NT2/D1 (cell line): Measurements from ENCODE around the gene BMF.
A peak's percentile ranks its signal among the peaks of the same experiment; 100 is the strongest.

Experiments
- DNase-seq: peaks from one replicate; pipeline ENCODE4 v3.0.0-alpha.2; 2011; ENCODE audit warnings: low read depth, low spot score
- H3K27me3 ChIP-seq: 2 replicates; pipeline ENCODE4 v1.6.0; 2011; ENCODE audit warnings: mild to moderate bottlenecking; ENCODE audit not compliant: insufficient read length, insufficient read depth
- H3K36me3 ChIP-seq: 2 replicates; pipeline ENCODE4 v1.6.1; 2011; ENCODE audit warnings: mild to moderate bottlenecking, low read length, mixed read lengths; ENCODE audit not compliant: insufficient read depth, insufficient read length
- H3K4me1 ChIP-seq: 2 replicates; pipeline ENCODE4 v1.5.1; 2011; ENCODE audit not compliant: insufficient read depth, insufficient read length
- H3K4me3 ChIP-seq: 2 replicates; pipeline ENCODE4 v1.5.1; 2011; ENCODE audit warnings: low read depth; ENCODE audit not compliant: insufficient read length
- H3K9ac ChIP-seq: 2 replicates; pipeline ENCODE4 v1.6.0; 2011; ENCODE audit warnings: low read depth; ENCODE audit not compliant: insufficient read length
- H3K9me3 ChIP-seq: 2 replicates; pipeline ENCODE4 v1.5.1; 2011; ENCODE audit warnings: mild to moderate bottlenecking, low read length; ENCODE audit not compliant: insufficient read depth
- SUZ12 ChIP-seq: IDR thresholded peaks from 2 replicates; pipeline ENCODE4 v1.6.1; 2011; ENCODE audit not compliant: insufficient read length, insufficient read depth; ENCODE audit errors: extremely low read depth
- YY1 ChIP-seq: IDR thresholded peaks from 2 replicates; pipeline ENCODE4 v1.6.1; 2011; ENCODE audit not compliant: insufficient read length, insufficient read depth
- ZNF274 ChIP-seq: IDR thresholded peaks from 2 replicates; pipeline ENCODE4 v1.6.1; 2011; ENCODE audit warnings: mild to moderate bottlenecking, low read depth, low read length

The BMF gene

GRCh38 chr15:40053079-40053830 lies 55.4 kb downstream of the BMF start:
- no peak overlapping the region for H3K4me3 ChIP-seq
- no peak overlapping the region for H3K9ac ChIP-seq
- H3K36me3 ChIP-seq: peaks cover 19% of the 10 kb centered on the region
- H3K27me3 ChIP-seq: no peaks in the 10 kb centered on the region
- no peaks in the 10 kb centered on the region for H3K9me3 ChIP-seq
- TF ChIP-seq YY1 (no peak), ZNF274 (no peak), SUZ12 (no peak)
- DNase-seq: no peak
- peaks cover 17% of the 10 kb centered on the region for H3K4me1 ChIP-seq

GRCh38 chr15:40052604-40053003 lies 56.1 kb downstream of the BMF start:
- H3K9me3 ChIP-seq: no peaks in the 10 kb centered on the region
- no peaks in the 10 kb centered on the region for H3K27me3 ChIP-seq
- H3K36me3 ChIP-seq: peaks cover 18% of the 10 kb centered on the region
- H3K9ac ChIP-seq: no peak overlapping the region
- no peak for DNase-seq
- no peak overlapping the region for H3K4me3 ChIP-seq
- peaks cover 23% of the 10 kb centered on the region for H3K4me1 ChIP-seq
- TF ChIP-seq ZNF274: no peak
- no peak for TF ChIP-seq YY1
- TF ChIP-seq SUZ12: no peak

- Histone ChIP-seq H3K36me3 (peaks cover 18% of the 10 kb centered on the region), H3K9me3 (no peaks in the 10 kb centered on the region), H3K27me3 (no peaks in the 10 kb centered on the region), H3K9ac (no peak overlapping the region), H3K4me1 (peaks cover 25% of the 10 kb centered on the region), H3K4me3 (no peak overlapping the region)
- TF ChIP-seq ZNF274 (no peak), YY1 (no peak), SUZ12 (no peak)
- no peak for DNase-seq
Observed at GRCh38 chr15:40051616-40052415, 56.9 kb downstream of the BMF start.

DNA sequence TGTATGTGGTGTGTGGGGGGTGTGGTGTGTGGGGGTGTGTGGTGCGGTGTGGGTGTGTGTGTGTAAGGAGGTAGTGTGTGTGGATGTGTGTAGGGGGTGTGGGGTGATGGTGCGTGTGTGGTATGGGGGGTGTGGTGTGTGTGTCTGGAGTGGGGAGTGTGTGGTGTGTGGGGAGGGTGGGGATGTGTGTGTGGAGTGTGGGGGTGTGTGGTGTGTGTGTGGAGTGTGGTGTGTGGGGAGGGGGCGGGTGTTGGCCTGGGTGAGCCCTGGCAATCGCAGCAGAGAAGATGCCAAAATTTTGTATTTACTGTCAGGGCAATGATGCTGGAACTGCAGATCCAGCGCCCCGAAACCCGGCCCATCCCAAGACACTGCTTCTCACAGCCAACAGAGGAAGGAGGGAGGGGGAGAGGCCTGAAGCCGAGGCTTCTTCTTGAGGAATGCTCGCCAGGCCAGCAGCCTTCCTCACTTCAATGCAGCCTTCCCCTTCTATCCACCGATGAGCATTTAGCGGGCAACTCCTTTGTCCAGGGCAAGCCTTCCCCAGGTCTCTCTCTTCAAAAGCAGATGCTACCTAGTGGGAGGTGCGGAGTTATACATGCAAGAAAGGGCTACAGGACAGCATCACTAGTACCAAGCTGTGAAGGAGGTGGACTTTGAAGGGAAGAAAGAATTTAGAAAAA lies 57.8 kb downstream of the BMF start:
- DNase-seq: no peak
- no peak overlapping the region for H3K4me3 ChIP-seq
- no peak overlapping the region for H3K9ac ChIP-seq
- H3K9me3 ChIP-seq: no peaks in the 10 kb centered on the region
- H3K4me1 ChIP-seq: peaks cover 22% of the 10 kb centered on the region
- no peaks in the 10 kb centered on the region for H3K27me3 ChIP-seq
- H3K36me3 ChIP-seq: peaks cover 23% of the 10 kb centered on the region
- TF ChIP-seq SUZ12 (no peak), ZNF274 (no peak), YY1 (no peak)

DNA sequence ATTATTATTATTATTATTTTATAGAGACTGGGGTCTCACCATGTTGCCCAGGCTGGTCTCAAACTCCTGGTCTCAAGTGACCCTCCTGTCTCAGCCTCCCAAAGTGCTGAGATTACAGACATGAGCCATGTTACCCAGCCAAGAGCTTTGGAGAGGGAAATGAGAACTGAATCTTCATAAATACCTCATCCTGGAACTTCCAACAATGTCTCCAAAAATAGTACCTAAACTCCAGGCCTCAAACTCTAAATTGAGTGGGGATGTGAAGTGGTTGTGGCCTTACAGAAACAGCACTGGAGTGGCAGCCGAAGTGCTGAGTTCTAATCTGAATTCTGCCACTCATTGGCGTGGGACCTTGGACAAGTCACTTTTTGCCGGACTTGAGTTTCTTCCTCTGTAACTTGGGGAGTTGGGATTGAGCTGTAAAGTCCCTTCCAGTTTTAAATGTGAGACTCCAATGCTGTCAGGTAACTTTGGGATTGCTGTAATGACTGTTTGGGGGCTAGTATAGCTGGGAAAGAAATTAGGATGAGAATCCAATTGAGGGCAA lies 59.7 kb downstream of the BMF start:
- no peaks in the 10 kb centered on the region for H3K27me3 ChIP-seq
- H3K4me3 ChIP-seq: no peak overlapping the region
- DNase-seq: no peak
- H3K9ac ChIP-seq: no peak overlapping the region
- peaks cover 11% of the 10 kb centered on the region for H3K4me1 ChIP-seq
- H3K36me3 ChIP-seq: peaks cover 20% of the 10 kb centered on the region
- H3K9me3 ChIP-seq: no peaks in the 10 kb centered on the region
- no peak for TF ChIP-seq YY1
- TF ChIP-seq SUZ12: no peak

DNA sequence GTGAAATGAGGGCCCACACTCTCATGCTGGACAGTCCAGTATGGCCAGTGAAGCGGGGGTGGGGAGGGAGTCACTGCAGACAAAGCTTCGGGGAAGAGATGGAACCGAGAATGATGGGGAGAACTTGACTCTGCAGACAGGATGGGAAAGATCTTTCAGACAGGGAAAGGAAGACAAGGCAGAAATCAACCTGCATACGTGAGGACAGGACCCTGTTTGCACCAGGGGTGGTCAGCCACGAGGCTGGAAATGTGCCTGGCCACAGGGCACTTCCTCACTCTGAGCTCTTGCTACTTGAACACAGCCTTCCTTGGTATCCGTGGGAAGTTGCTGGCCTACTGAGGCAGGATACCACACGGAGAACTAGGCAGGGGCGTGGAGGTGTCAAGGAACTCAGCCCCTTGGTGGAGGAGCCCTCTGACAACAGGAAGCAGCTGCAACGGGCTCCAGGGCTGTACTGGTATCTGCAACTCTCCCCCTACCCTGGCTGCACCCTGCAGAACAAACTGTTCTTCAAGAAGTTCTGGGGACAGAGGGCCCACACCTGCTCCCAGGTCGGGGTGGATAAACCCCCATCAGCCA lies 60.4 kb downstream of the BMF start:
- DNase-seq: no peak
- TF ChIP-seq SUZ12 (no peak), ZNF274 (no peak), YY1 (no peak)
- H3K9ac ChIP-seq: peak overlapping the region; percentile 26

More for the DNA sequence above, 60.4 kb downstream of the BMF start:
- Histone ChIP-seq H3K36me3 (peaks cover 16% of the 10 kb centered on the region), H3K27me3 (no peaks in the 10 kb centered on the region), H3K9me3 (no peaks in the 10 kb centered on the region), H3K4me3 (no peak overlapping the region), H3K4me1 (peaks cover 11% of the 10 kb centered on the region)
